ENCODE results near the gene VAMP2.

The VAMP2 gene

GRCh38 chr17:8148560-8148959 lies 14.2 kb downstream of the VAMP2 start:
- DNase-seq (ENCODE audit: low spot score) = no peak
- no peak for TF ChIP-seq CTCF (IDR thresholded peaks at IDR 0.05; ENCODE audit: extremely low read depth, missing control alignments)

- TF ChIP-seq CTCF (IDR thresholded peaks at IDR 0.05; ENCODE audit: extremely low read depth, missing control alignments) = no peak
These were observed 14.8 kb downstream of the VAMP2 start for GRCh38 chr17:8147805-8148404.

GRCh38 chr17:8147141-8147804 lies 15.5 kb downstream of the VAMP2 start:
- no peak for TF ChIP-seq CTCF (IDR thresholded peaks at IDR 0.05; ENCODE audit: extremely low read depth, missing control alignments)
- DNase-seq (ENCODE audit: low spot score) = no peak

More at GRCh38 chr17:8147805-8148404, 14.8 kb downstream of the VAMP2 start:
- no peak for DNase-seq (ENCODE audit: low spot score)

- TF ChIP-seq CTCF (IDR thresholded peaks at IDR 0.05; ENCODE audit: extremely low read depth, missing control alignments) = no peak
- DNase-seq (ENCODE audit: low spot score) = no peak
These were observed 16.2 kb downstream of the VAMP2 start for GRCh38 chr17:8146381-8147140.

GRCh38 chr17:8145811-8146210 lies 16.9 kb downstream of the VAMP2 start:
- DNase-seq (ENCODE audit: low spot score) = no peak
- no peak for TF ChIP-seq CTCF (IDR thresholded peaks at IDR 0.05; ENCODE audit: extremely low read depth, missing control alignments)

GRCh38 chr17:8144401-8145231 lies 18.1 kb downstream of the VAMP2 start:
- DNase-seq (ENCODE audit: low spot score) = no peak
- TF ChIP-seq CTCF (IDR thresholded peaks at IDR 0.05; ENCODE audit: extremely low read depth, missing control alignments) = no peak
